ENCODE data around the gene COL9A1. TPM values are rescaled to one million over a fixed set of nuclear protein-coding genes. Genes with fewer than 3 reads are reported as not detected.

Gene COL9A1
- total and polyA plus RNA-seq, 2 experiments from 2014 or later, result 11.2 to 22.1 TPM

GRCh38 chr6:70252604-70253003 lies 50.3 kb downstream of the COL9A1 start:
- Histone ChIP-seq H3K36me3 (no peaks in the 10 kb centered on the region), H3K27ac (no peak overlapping the region), H3K4me3 (no peak overlapping the region), H3K27me3 (no peaks in the 10 kb centered on the region), H3K4me1 (ENCODE audit: low read depth) (peaks cover 12% of the 10 kb centered on the region), H3K9me3 (ENCODE audit: low read depth) (no peaks in the 10 kb centered on the region)
- no peak for DNase-seq (ENCODE audit: low read depth in 1 of 2, low spot score in 1 of 2)
- TF ChIP-seq CTCF (IDR thresholded peaks at IDR 0.05; ENCODE audit: low read depth, low read length), result no peak

GRCh38 chr6:70246118-70246517 lies 56.8 kb downstream of the COL9A1 start:
- H3K27me3 ChIP-seq, result no peaks in the 10 kb centered on the region
- no peaks in the 10 kb centered on the region for H3K9me3 ChIP-seq (ENCODE audit: low read depth)
- TF ChIP-seq CTCF (IDR thresholded peaks at IDR 0.05; ENCODE audit: low read depth, low read length), result no peak
- H3K4me1 ChIP-seq (ENCODE audit: low read depth), result no peaks in the 10 kb centered on the region
- H3K27ac ChIP-seq, result no peak overlapping the region
- no peak for DNase-seq (ENCODE audit: low read depth in 1 of 2, low spot score in 1 of 2)
- H3K36me3 ChIP-seq, result no peaks in the 10 kb centered on the region
- H3K4me3 ChIP-seq, result no peak overlapping the region

GRCh38 chr6:70241991-70242420 lies 60.9 kb downstream of the COL9A1 start:
- Histone ChIP-seq H3K27ac (no peak overlapping the region), H3K9me3 (ENCODE audit: low read depth) (no peaks in the 10 kb centered on the region), H3K36me3 (no peaks in the 10 kb centered on the region), H3K4me3 (no peak overlapping the region), H3K4me1 (ENCODE audit: low read depth) (no peaks in the 10 kb centered on the region), H3K27me3 (no peaks in the 10 kb centered on the region)
- no peak for TF ChIP-seq CTCF (IDR thresholded peaks at IDR 0.05; ENCODE audit: low read depth, low read length)
- DNase-seq (ENCODE audit: low read depth in 1 of 2, low spot score in 1 of 2), result no peak

GRCh38 chr6:70241031-70241430 lies 61.9 kb downstream of the COL9A1 start:
- H3K36me3 ChIP-seq, result no peaks in the 10 kb centered on the region
- H3K27ac ChIP-seq, result no peak overlapping the region
- TF ChIP-seq CTCF (IDR thresholded peaks at IDR 0.05; ENCODE audit: low read depth, low read length), result no peak
- no peak overlapping the region for H3K4me3 ChIP-seq
- no peaks in the 10 kb centered on the region for H3K4me1 ChIP-seq (ENCODE audit: low read depth)
- no peaks in the 10 kb centered on the region for H3K9me3 ChIP-seq (ENCODE audit: low read depth)
- DNase-seq (ENCODE audit: low read depth in 1 of 2, low spot score in 1 of 2), result no peak
- H3K27me3 ChIP-seq, result no peaks in the 10 kb centered on the region

GRCh38 chr6:70236343-70236742 lies 66.5 kb downstream of the COL9A1 start:
- H3K27ac ChIP-seq, result no peak overlapping the region
- DNase-seq (ENCODE audit: low read depth in 1 of 2, low spot score in 1 of 2), result no peak
- no peaks in the 10 kb centered on the region for H3K4me1 ChIP-seq (ENCODE audit: low read depth)
- H3K27me3 ChIP-seq, result no peaks in the 10 kb centered on the region
- no peaks in the 10 kb centered on the region for H3K9me3 ChIP-seq (ENCODE audit: low read depth)
- no peaks in the 10 kb centered on the region for H3K36me3 ChIP-seq
- no peak overlapping the region for H3K4me3 ChIP-seq
- TF ChIP-seq CTCF (IDR thresholded peaks at IDR 0.05; ENCODE audit: low read depth, low read length), result no peak
